Calu3 (cell line): ENCODE measurements around the gene KSR2. TPM values are rescaled to one million over a fixed set of nuclear protein-coding genes. Genes with fewer than 3 reads are reported as not detected.

Experiments
- BruUV-seq: library from RNA; stranded (reverse); fragments of 400-500 nt; replicated peaks from 2 replicates; lab custom pipeline; 2021; lab: Mats Ljungman, UMichigan
- CTCF ChIA-PET: fragments of 300-600 bp; sonication (Branson Sonifier 250); formaldehyde crosslinking; loops from one replicate; lab custom pipeline; 2022; ENCODE audit warnings: antibody characterized with exemption; lab: Charles Lee
- DNase-seq: peaks from one replicate; pipeline ENCODE4 v3.0.0; 2022
- H3K27ac Mint-ChIP-seq: one replicate; pipeline ENCODE4 v1.8.0; 2022; ENCODE audit warnings: mixed read lengths; ENCODE audit not compliant: unreplicated experiment
- H3K27me3 Mint-ChIP-seq: one replicate; pipeline ENCODE4 v1.8.0; 2022; ENCODE audit warnings: mixed read lengths; ENCODE audit not compliant: unreplicated experiment
- H3K36me3 Mint-ChIP-seq: one replicate; pipeline ENCODE4 v1.8.0; 2022; ENCODE audit warnings: mild to moderate bottlenecking, moderate library complexity, mixed read lengths; ENCODE audit not compliant: insufficient read depth, unreplicated experiment
- H3K4me1 Mint-ChIP-seq: one replicate; pipeline ENCODE4 v1.8.0; 2022; ENCODE audit warnings: mild to moderate bottlenecking, low read depth, mixed read lengths; ENCODE audit not compliant: unreplicated experiment
- H3K4me3 Mint-ChIP-seq: one replicate; pipeline ENCODE4 v1.8.0; 2022; ENCODE audit warnings: mild to moderate bottlenecking, low read depth, moderate library complexity, mixed read lengths; ENCODE audit not compliant: unreplicated experiment
- H3K9me3 Mint-ChIP-seq: one replicate; pipeline ENCODE4 v1.8.0; 2022; ENCODE audit warnings: low read depth, mixed read lengths; ENCODE audit not compliant: unreplicated experiment
- CTCF ChIP-seq: fragments of 200-600 bp; IDR thresholded peaks from one replicate; pipeline ENCODE4 v1.8.0; 2022; ENCODE audit warnings: antibody characterized with exemption; ENCODE audit not compliant: unreplicated experiment
- intact Hi-C: fragments of 100-400 bp; cut with micrococcal nuclease; formaldehyde crosslinking; loops from one replicate; pipeline ENCODE4 v1.10.0; 2022; ENCODE audit not compliant: unreplicated experiment
- total RNA-seq: library from RNA; stranded (reverse); gene quantifications from 2 replicates; pipeline ENCODE4 v1.2.3, GENCODE V29; 2022

The KSR2 gene
- total RNA-seq, 1 experiment from 2014 or later: 1.9 TPM

GRCh38 chr12:117986705-117987469 is 18.1 kb upstream of the KSR2 start:
- intact Hi-C loops: no loop called here

GRCh38 chr12:117985182-117985581 is 16.4 kb upstream of the KSR2 start:
- BruUV-seq: no TSS peak
- Mint-ChIP-seq H3K27ac (no peak overlapping the region), H3K4me1 (no peaks in the 10 kb centered on the region), H3K4me3 (no peak overlapping the region), H3K27me3 (no peaks in the 10 kb centered on the region), H3K36me3 (no peaks in the 10 kb centered on the region), H3K9me3 (no peaks in the 10 kb centered on the region)
- DNase-seq: no peak
- TF ChIP-seq CTCF: no peak
- intact Hi-C loops: no loop called here
- CTCF ChIA-PET: no interaction called here

More at GRCh38 chr12:117986705-117987469, 18.1 kb upstream of the KSR2 start:
- no peak overlapping the region for H3K27ac Mint-ChIP-seq
- H3K27me3 Mint-ChIP-seq: no peaks in the 10 kb centered on the region
- no peaks in the 10 kb centered on the region for H3K9me3 Mint-ChIP-seq
- H3K36me3 Mint-ChIP-seq: no peaks in the 10 kb centered on the region
- CTCF ChIA-PET: interaction anchor here (0.6 kb wide), 1 partner anchor 490 kb away, joined by 4 read pairs; no protein-coding TSS in a partner anchor
- no peak for TF ChIP-seq CTCF
- H3K4me3 Mint-ChIP-seq: no peak overlapping the region
- no TSS peak for BruUV-seq
- no peak for DNase-seq
- H3K4me1 Mint-ChIP-seq: no peaks in the 10 kb centered on the region

- CTCF ChIA-PET: no interaction called here
- no peak overlapping the region for H3K27ac Mint-ChIP-seq
- H3K27me3 Mint-ChIP-seq: no peaks in the 10 kb centered on the region
- no peaks in the 10 kb centered on the region for H3K9me3 Mint-ChIP-seq
- no peaks in the 10 kb centered on the region for H3K4me1 Mint-ChIP-seq
- intact Hi-C loops: no loop called here
- no peak for TF ChIP-seq CTCF
- no TSS peak for BruUV-seq
- no peak for DNase-seq
- no peaks in the 10 kb centered on the region for H3K36me3 Mint-ChIP-seq
- no peak overlapping the region for H3K4me3 Mint-ChIP-seq
Measured at GRCh38 chr12:117981267-117981666, 12.5 kb upstream of the KSR2 start.

- no TSS peak for BruUV-seq
- Mint-ChIP-seq H3K4me3 (no peak overlapping the region), H3K9me3 (no peaks in the 10 kb centered on the region), H3K27me3 (no peaks in the 10 kb centered on the region), H3K36me3 (no peaks in the 10 kb centered on the region), H3K27ac (no peak overlapping the region), H3K4me1 (no peaks in the 10 kb centered on the region)
- no peak for TF ChIP-seq CTCF
- no peak for DNase-seq
- intact Hi-C loops: no loop called here
- CTCF ChIA-PET: no interaction called here
Measured at GRCh38 chr12:117980616-117981015, 11.8 kb upstream of the KSR2 start.
